Measurements from ENCODE around the gene MKRN1.

DNA sequence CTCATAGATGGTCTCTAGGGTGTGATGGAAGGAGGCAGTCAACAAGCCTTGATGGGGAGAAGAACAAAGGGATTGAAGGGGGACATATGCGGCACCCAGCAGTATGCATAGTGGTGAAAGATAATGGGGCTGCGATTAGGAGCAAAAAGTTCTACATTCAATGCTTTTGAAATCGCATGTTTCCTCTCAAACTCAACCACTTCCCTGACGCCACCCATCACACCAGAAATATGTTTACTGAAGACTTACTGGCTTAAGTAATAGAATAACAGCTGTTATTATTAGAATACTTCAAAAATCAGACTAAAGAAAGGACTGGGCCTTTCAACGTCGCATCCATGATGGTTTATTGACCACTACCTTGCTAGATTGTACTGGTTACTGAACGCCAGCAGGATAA, 31.5 kb downstream of the MKRN1 start:
- TF ChIP-seq SP1 (IDR thresholded peaks at IDR 0.05): no peak
- TF ChIP-seq RAD21 (IDR thresholded peaks at IDR 0.05): no peak

All from liver (tissue), 2 donors.